Endothelial cell of umbilical vein (primary cell): ENCODE results near the gene RALGAPB. TPM values are rescaled to one million over a fixed set of nuclear protein-coding genes. Genes with fewer than 3 reads are reported as not detected.

Experiments used
- BruUV-seq: library from RNA; stranded (reverse); fragments of 400-500 nt; replicated peaks from 2 replicates; lab custom pipeline; 2021; lab: Mats Ljungman, UMichigan
- CTCF ChIA-PET: fragments of 300-600, 350-600 bp; sonication (Branson Sonifier 250); formaldehyde crosslinking; loops from one replicate; lab custom pipeline; 2021; ENCODE audit warnings: antibody characterized with exemption, inconsistent platforms; lab: Charles Lee
- POLR2A ChIA-PET: fragments of 300-600, 350-600 bp; sonication (Branson Sonifier 250); formaldehyde crosslinking; loops from one replicate; lab custom pipeline; 2021; ENCODE audit warnings: antibody characterized with exemption, inconsistent platforms; lab: Charles Lee
- DNase-seq: peaks from one replicate; pipeline ENCODE4 v3.0.0-alpha.2; 2011; ENCODE audit warnings: low read depth, low spot score
- FAIRE-seq: peaks from 2 replicates; lab custom pipeline; 2011; peaks lifted over from hg19 to GRCh38; lab: Jason Lieb, UNC
- H2AFZ ChIP-seq: 2 replicates; pipeline ENCODE4 v1.6.0; 2012; ENCODE audit warnings: low read depth, low read length, control low read depth, inconsistent platforms
- H3K27ac ChIP-seq: 2 replicates; pipeline ENCODE4 v1.5.1; 2011; ENCODE audit warnings: low read depth, mild to moderate bottlenecking, control low read depth, low read length, moderate library complexity; ENCODE audit not compliant: insufficient read depth
- H3K27me3 ChIP-seq, 2 experiments: 2 replicates each; pipeline versions ENCODE4 v1.6.0 to v1.6.1; 2011; ENCODE audit warnings: low read length in 2 of 2, mixed read lengths in 1 of 2; ENCODE audit not compliant: control insufficient read depth in 2 of 2, insufficient read depth in 2 of 2
- H3K36me3 ChIP-seq, 2 experiments: 2 replicates in 1 of 2; 3 replicates in 1 of 2; pipeline ENCODE4 v1.5.1; 2011; ENCODE audit warnings: low read length in 2 of 2, mild to moderate bottlenecking in 1 of 2, moderate library complexity in 1 of 2; ENCODE audit not compliant: control insufficient read depth in 2 of 2, insufficient read depth in 2 of 2; ENCODE audit errors: extremely low read depth in 1 of 2
- H3K4me1 ChIP-seq: 3 replicates; pipeline ENCODE4 v1.5.1; 2011; ENCODE audit warnings: mild to moderate bottlenecking, low read length; ENCODE audit not compliant: control insufficient read depth, insufficient read depth; ENCODE audit errors: extremely low read depth
- H3K4me2 ChIP-seq: 2 replicates; pipeline ENCODE4 v1.6.1; 2011; ENCODE audit warnings: low read length, control low read depth, mixed read lengths; ENCODE audit not compliant: insufficient read depth
- H3K4me3 ChIP-seq, 3 experiments: fragments of 200-600 bp in 1 of 3; sonication (generic), shearing (Covaris generic) in 1 of 3; replicated peaks in 1 of 3; 2 replicates each; pipeline ENCODE4 v1.5.1; 2011 to 2016; ENCODE audit warnings: control low read depth in 3 of 3, low read length in 3 of 3, mild to moderate bottlenecking in 2 of 3, inconsistent platforms in 1 of 3, low read depth in 1 of 3, moderate library complexity in 1 of 3; ENCODE audit not compliant: insufficient read depth in 1 of 3
- H3K79me2 ChIP-seq: 2 replicates; pipeline ENCODE4 v1.6.0; 2012; ENCODE audit warnings: low read length, inconsistent platforms; ENCODE audit not compliant: control insufficient read depth, insufficient read depth
- H3K9ac ChIP-seq: replicated peaks from 2 replicates; pipeline ENCODE3; 2011; ENCODE audit warnings: low read length, control low read depth; ENCODE audit not compliant: insufficient read depth; ENCODE audit errors: extremely low read depth
- H3K9me1 ChIP-seq: replicated peaks from 3 replicates; pipeline ENCODE4 v1.6.0; 2011; ENCODE audit warnings: mild to moderate bottlenecking, low read length; ENCODE audit not compliant: control insufficient read depth, insufficient read depth; ENCODE audit errors: extremely low read depth
- H3K9me3 ChIP-seq: replicated peaks from 2 replicates; pipeline ENCODE4 v1.5.1; 2012; ENCODE audit warnings: low read length, inconsistent platforms; ENCODE audit not compliant: control insufficient read depth, insufficient read depth
- H4K20me1 ChIP-seq: replicated peaks from 2 replicates; pipeline ENCODE3; 2011; ENCODE audit warnings: mild to moderate bottlenecking, low read length; ENCODE audit not compliant: control insufficient read depth, insufficient read depth; ENCODE audit errors: extremely low read depth
- CTCF ChIP-seq, 2 donors: IDR thresholded peaks; 1 replicate in 1 of 2; 2 replicates in 1 of 2; pipeline ENCODE4 v1.5.1; 2011; ENCODE audit warnings: low read length in 2 of 2, mild to moderate bottlenecking in 2 of 2, moderate library complexity in 2 of 2, control low read depth in 1 of 2, inconsistent platforms in 1 of 2, low read depth in 1 of 2; ENCODE audit not compliant: insufficient read depth in 1 of 2; ENCODE audit errors: extremely low read depth in 1 of 2
- EZH2 ChIP-seq: IDR thresholded peaks from 2 replicates; pipeline ENCODE4 v1.6.1; 2012; ENCODE audit warnings: borderline replicate concordance, low read depth, mild to moderate bottlenecking, moderate library complexity, low read length, inconsistent platforms; ENCODE audit not compliant: severe bottlenecking
- FOS ChIP-seq: IDR thresholded peaks from 2 replicates; pipeline ENCODE4 v1.6.1; 2011; ENCODE audit warnings: mild to moderate bottlenecking, low read length, moderate library complexity, borderline replicate concordance; ENCODE audit not compliant: insufficient read depth
- GATA2 ChIP-seq: IDR thresholded peaks from 2 replicates; pipeline ENCODE4 v1.7.0; 2011; ENCODE audit warnings: low read depth, mild to moderate bottlenecking, moderate library complexity, mixed read lengths, low read length; ENCODE audit not compliant: insufficient read length, insufficient read depth
- JUN ChIP-seq: IDR thresholded peaks from 2 replicates; pipeline ENCODE4 v1.6.1; 2011; ENCODE audit warnings: borderline replicate concordance, low read depth; ENCODE audit not compliant: insufficient read length, insufficient read depth
- MAX ChIP-seq: IDR thresholded peaks from 2 replicates; pipeline ENCODE4 v1.6.1; 2011; ENCODE audit not compliant: insufficient read depth, insufficient read length
- MYC ChIP-seq: IDR thresholded peaks from one replicate; pipeline ENCODE4 v1.6.1; 2011; ENCODE audit warnings: mild to moderate bottlenecking, low read depth, low read length
- POLR2A ChIP-seq: IDR thresholded peaks from 2 replicates; pipeline ENCODE4 v1.6.1; 2012; ENCODE audit warnings: low read depth, mild to moderate bottlenecking, control low read depth, low read length
- POLR2AphosphoS5 ChIP-seq: IDR thresholded peaks from 2 replicates; pipeline ENCODE4 v1.6.1; 2012; ENCODE audit warnings: low read depth, mild to moderate bottlenecking, control low read depth, low read length, moderate library complexity; ENCODE audit not compliant: insufficient read depth
- dilution Hi-C: fragments of 300-500 bp; cut with MboI; formaldehyde crosslinking; loops from one replicate; pipeline ENCODE4 v1.15.0; 2019; ENCODE audit warnings: low sequenced_read_pairs; ENCODE audit not compliant: extremely low pct_ligation_motif_present
- intact Hi-C: fragments of 100-400 bp; cut with micrococcal nuclease; formaldehyde crosslinking; loops from one replicate; pipeline ENCODE4 v1.10.0; 2022
- polyA plus RNA-seq, 4 experiments: library from polyadenylated mRNA; depleted of rRNA in 3 of 4; stranded (reverse) in 3 of 4; unstranded in 1 of 4; fragments of >200 nt; gene quantifications; 2 replicates each; pipeline versions ENCODE4 v1.2.1 to v1.2.3, GENCODE V29; 2011 to 2012; ENCODE audit warnings: missing spikeins in 1 of 4
- total RNA-seq: library from RNA; stranded (reverse); gene quantifications from 2 replicates; pipeline ENCODE4 v1.2.3, GENCODE V29; 2021

The RALGAPB gene
- total and polyA plus RNA-seq, 2 donors (not counting 3 experiments of a cell fraction or from before 2014, with no cell fraction given) = 12.8 to 38.7 TPM

GRCh38 chr20:38573413-38573812 lies 100.8 kb downstream of the RALGAPB start:
- Histone ChIP-seq H3K27me3 (no peaks in the 10 kb centered on the region), H4K20me1 (no peaks in the 10 kb centered on the region), H3K4me3 (no peak overlapping the region), H3K4me1 (no peaks in the 10 kb centered on the region), H3K79me2 (no peaks in the 10 kb centered on the region), H3K27ac (no peak overlapping the region), H2AFZ (no peak overlapping the region), H3K4me2 (no peak overlapping the region), H3K36me3 (peaks cover 2 to 15% of the 10 kb centered on the region in 2 experiments), H3K9ac (no peak overlapping the region), H3K9me1 (no peaks in the 10 kb centered on the region), H3K9me3 (no peaks in the 10 kb centered on the region)
- ChIA-PET CTCF (interaction anchor here (1.3 kb wide), 1 partner anchor 11 kb away, joined by 3 read pairs; no protein-coding TSS in a partner anchor), POLR2A (no interaction called here)
- DNase-seq = no peak
- FAIRE-seq = no peak
- intact Hi-C loops (no loop called here), dilution Hi-C loops (no loop called here)
- BruUV-seq = no TSS peak
- TF ChIP-seq MYC = no peak
- no peak for TF ChIP-seq POLR2AphosphoS5
- no peak for TF ChIP-seq JUN
- TF ChIP-seq EZH2 = no peak
- no peak for TF ChIP-seq MAX
- no peak for TF ChIP-seq CTCF (IDR thresholded peaks at IDR 0.05; ENCODE audit: extremely low read depth in 1 of 2, insufficient read depth in 1 of 2, low read depth in 1 of 2, low read length in 2 of 2)
- no peak for TF ChIP-seq POLR2A
- TF ChIP-seq FOS = no peak
- TF ChIP-seq GATA2 = no peak
